HCT116 (cell line): ENCODE results near the gene CMC1. TPM values are rescaled to one million over a fixed set of nuclear protein-coding genes. Genes with fewer than 3 reads are reported as not detected.

Experiments
- ATAC-seq: fragments of 200-7000 bp; cut with Tn5 transposase; 2 replicates; pipeline ENCODE4 v1.9.1; 2020; ENCODE audit warnings: mild to moderate bottlenecking, moderate library complexity
- BruUV-seq: library from RNA; stranded (reverse); fragments of 400-500 nt; replicated peaks from 2 replicates; lab custom pipeline; 2021; lab: Mats Ljungman, UMichigan
- CTCF ChIA-PET: fragments of 300-600 bp; sonication (Branson Sonifier 250); formaldehyde crosslinking; loops from one replicate; lab custom pipeline; 2021; ENCODE audit warnings: antibody characterized with exemption; lab: Charles Lee
- POLR2A ChIA-PET: fragments of 300-600, 350-600 bp; sonication (Branson Sonifier 250); formaldehyde crosslinking; loops from one replicate; lab custom pipeline; 2021; ENCODE audit warnings: antibody characterized with exemption; lab: Charles Lee
- RAD21 ChIA-PET, 2 experiments: fragments of 300-600 bp; sonication (Branson Sonifier 250); formaldehyde crosslinking; loops; one replicate each; lab custom pipeline; 2023; ENCODE audit warnings: low total read pairs in 2 of 2; ENCODE audit not compliant: uncharacterized antibody in 2 of 2, unreplicated experiment in 2 of 2, low non-redundant PET in 1 of 2; lab: Charles Lee
- DNase-seq: peaks from one replicate; pipeline ENCODE4 v3.0.0-alpha.2; 2010; ENCODE audit warnings: low read depth, low spot score
- H2AFZ ChIP-seq: fragments of 200-600 bp; shearing (Covaris generic), sonication (generic); 2 replicates; pipeline ENCODE4 v1.6.1; 2017; ENCODE audit warnings: low read depth, mixed run types, mixed read lengths, antibody characterized with exemption, low read length; ENCODE audit not compliant: poor library complexity, severe bottlenecking
- H3K27ac ChIP-seq: 2 replicates; pipeline ENCODE4 v1.5.1; 2012; ENCODE audit warnings: low read depth, low read length
- H3K27me3 ChIP-seq: fragments of 200-600 bp; sonication (generic); 2 replicates; pipeline ENCODE4 v1.6.1; 2016; ENCODE audit warnings: mixed run types, low read length, mixed read lengths; ENCODE audit not compliant: insufficient read depth
- H3K36me3 ChIP-seq, 2 experiments: fragments of 200-500 bp in 1 of 2; fragments of 200-600 bp in 1 of 2; sonication (Bioruptor generic) in 1 of 2; sonication (generic) in 1 of 2; 2 replicates each; pipeline versions ENCODE4 v1.5.1 to v1.6.1; 2014 to 2016; ENCODE audit warnings: low read length in 2 of 2, inconsistent platforms in 1 of 2, mixed read lengths in 1 of 2, mixed run types in 1 of 2; ENCODE audit not compliant: insufficient read depth in 2 of 2, control insufficient read depth in 1 of 2
- H3K4me1 ChIP-seq, 2 experiments: fragments of 200-600 bp in 1 of 2; sonication (generic) in 1 of 2; 2 replicates each; pipeline versions ENCODE4 v1.5.1 to v1.6.1; 2012 to 2017; ENCODE audit warnings: low read length in 2 of 2, inconsistent platforms in 1 of 2, mild to moderate bottlenecking in 1 of 2, mixed read lengths in 1 of 2, mixed run types in 1 of 2, moderate library complexity in 1 of 2; ENCODE audit not compliant: insufficient read depth in 2 of 2, control insufficient read depth in 1 of 2
- H3K4me2 ChIP-seq: fragments of 200-600 bp; sonication (generic); 2 replicates; pipeline ENCODE4 v1.6.1; 2017; ENCODE audit warnings: mixed run types, low read length, mixed read lengths
- H3K4me3 ChIP-seq, 2 experiments: fragments of 200-600 bp in 1 of 2; sonication (generic) in 1 of 2; replicated peaks in 1 of 2; 2 replicates each; pipeline ENCODE4 v1.5.1; 2011 to 2016; ENCODE audit warnings: low read length in 2 of 2, control low read depth in 1 of 2, low read depth in 1 of 2, mild to moderate bottlenecking in 1 of 2, mixed read lengths in 1 of 2, mixed run types in 1 of 2
- H3K79me2 ChIP-seq: fragments of 200-600 bp; sonication (generic); 2 replicates; pipeline ENCODE4 v1.6.1; 2017; ENCODE audit warnings: mild to moderate bottlenecking, mixed run types, low read length, moderate library complexity, mixed read lengths; ENCODE audit not compliant: insufficient read depth
- H3K9ac ChIP-seq: fragments of 200-600 bp; sonication (generic); 2 replicates; pipeline ENCODE4 v1.6.1; 2016; ENCODE audit warnings: low read length, mixed read lengths
- H3K9me2 ChIP-seq: fragments of 200-600 bp; sonication (generic), shearing (Covaris generic); 2 replicates; pipeline ENCODE4 v1.6.1; 2017; ENCODE audit warnings: mixed run types, mild to moderate bottlenecking, moderate library complexity; ENCODE audit not compliant: insufficient read depth
- H3K9me3 ChIP-seq, 2 experiments: fragments of 200-500 bp in 1 of 2; fragments of 200-600 bp in 1 of 2; sonication (Bioruptor generic) in 1 of 2; sonication (generic) in 1 of 2; 2 replicates each; pipeline ENCODE4 v1.6.1; 2014 to 2017; ENCODE audit warnings: low read length in 2 of 2, mixed read lengths in 2 of 2, inconsistent platforms in 1 of 2, low read depth in 1 of 2, mild to moderate bottlenecking in 1 of 2, mixed run types in 1 of 2, moderate library complexity in 1 of 2; ENCODE audit not compliant: control insufficient read depth in 1 of 2, insufficient read depth in 1 of 2
- H4K20me1 ChIP-seq: fragments of 200-600 bp; sonication (generic), shearing (Covaris generic); 2 replicates; pipeline ENCODE4 v1.6.1; 2017; ENCODE audit warnings: mixed run types, mild to moderate bottlenecking, moderate library complexity; ENCODE audit not compliant: insufficient read depth
- ATF3 ChIP-seq: IDR thresholded peaks from 2 replicates; pipeline ENCODE4 v1.6.1; 2012
- CBX3 ChIP-seq: IDR thresholded peaks from 2 replicates; pipeline ENCODE4 v1.6.1; 2012; ENCODE audit warnings: low read depth
- CEBPB ChIP-seq: IDR thresholded peaks from 2 replicates; pipeline ENCODE4 v1.6.1; 2012; ENCODE audit warnings: low read depth
- CTCF ChIP-seq, 3 experiments: fragments of 200-600 bp in 1 of 3; sonication (generic) in 1 of 3; IDR thresholded peaks in 2 of 3; conservative IDR thresholded peaks in 1 of 3; 2 replicates each; pipeline ENCODE4 v1.5.1; 2012 to 2017; ENCODE audit warnings: low read depth in 2 of 3, low read length in 2 of 3, antibody characterized with exemption in 1 of 3, borderline replicate concordance in 1 of 3, control low read depth in 1 of 3, mild to moderate bottlenecking in 1 of 3, mixed read lengths in 1 of 3, mixed run types in 1 of 3, moderate library complexity in 1 of 3; ENCODE audit not compliant: insufficient read depth in 1 of 3
- EGR1 ChIP-seq: IDR thresholded peaks from 2 replicates; pipeline ENCODE4 v1.6.1; 2012; ENCODE audit warnings: low read depth
- ELF1 ChIP-seq: IDR thresholded peaks from 2 replicates; pipeline ENCODE4 v1.6.1; 2012; ENCODE audit warnings: low read depth, borderline replicate concordance
- EZH2 ChIP-seq: fragments of 200-600 bp; sonication (generic); IDR thresholded peaks from 2 replicates; pipeline ENCODE4 v1.6.1; 2017; ENCODE audit warnings: antibody characterized with exemption, mixed run types
- FOSL1 ChIP-seq: IDR thresholded peaks from 2 replicates; pipeline ENCODE4 v1.6.1; 2012; ENCODE audit warnings: low read depth
- JUND ChIP-seq: IDR thresholded peaks from 2 replicates; pipeline ENCODE4 v1.6.1; 2012
- MAX ChIP-seq: IDR thresholded peaks from 2 replicates; pipeline ENCODE4 v1.6.1; 2012
- POLR2A ChIP-seq: IDR thresholded peaks from 2 replicates; pipeline ENCODE4 v1.7.0; 2011; ENCODE audit warnings: borderline replicate concordance; ENCODE audit not compliant: insufficient read depth, insufficient read length; ENCODE audit errors: extremely low read depth
- POLR2AphosphoS5 ChIP-seq: IDR thresholded peaks from 2 replicates; pipeline ENCODE4 v1.6.1; 2011; ENCODE audit warnings: mild to moderate bottlenecking, low read depth, low read length, moderate library complexity
- RAD21 ChIP-seq: IDR thresholded peaks from 2 replicates; pipeline ENCODE4 v1.6.1; 2012; ENCODE audit warnings: low read depth, mild to moderate bottlenecking
- REST ChIP-seq: IDR thresholded peaks from 2 replicates; pipeline ENCODE4 v1.6.1; 2012; ENCODE audit warnings: low read depth
- SP1 ChIP-seq: IDR thresholded peaks from 2 replicates; pipeline ENCODE4 v1.6.1; 2012; ENCODE audit warnings: low read depth
- SRF ChIP-seq: IDR thresholded peaks from 2 replicates; pipeline ENCODE4 v1.6.1; 2012; ENCODE audit warnings: low read depth
- TCF7L2 ChIP-seq: IDR thresholded peaks from 2 replicates; pipeline ENCODE4 v1.7.0; 2011; ENCODE audit warnings: borderline replicate concordance, inconsistent platforms; ENCODE audit not compliant: insufficient read depth, insufficient read length; ENCODE audit errors: extremely low read depth
- YY1 ChIP-seq: IDR thresholded peaks from 2 replicates; pipeline ENCODE4 v1.6.1; 2011; ENCODE audit warnings: low read length, low read depth, moderate library complexity, mild to moderate bottlenecking; ENCODE audit not compliant: insufficient replicate concordance; ENCODE audit errors: extremely low read depth
- ZBTB33 ChIP-seq: IDR thresholded peaks from 2 replicates; pipeline ENCODE4 v1.6.1; 2011; ENCODE audit warnings: mild to moderate bottlenecking, low read length, moderate library complexity; ENCODE audit not compliant: insufficient replicate concordance; ENCODE audit errors: extremely low read depth
- ZNF274 ChIP-seq: fragments of 200-500 bp; sonication (Bioruptor generic); IDR thresholded peaks from 2 replicates; pipeline ENCODE4 v1.6.1; 2014; ENCODE audit warnings: mild to moderate bottlenecking, low read depth, low read length, inconsistent platforms
- intact Hi-C: fragments of 100-400 bp; cut with micrococcal nuclease; formaldehyde crosslinking; loops from 2 replicates; pipeline ENCODE4 v1.10.0; 2022
- total RNA-seq: library from RNA; stranded (reverse); gene quantifications from one replicate; pipeline ENCODE4 v1.2.1, GENCODE V29; 2021; ENCODE audit not compliant: unreplicated experiment

CMC1 gene
- total RNA-seq, 1 experiment from 2014 or later: 29.0 TPM

- no peak overlapping the region for H3K27ac ChIP-seq
- intact Hi-C loops: no loop called here
- TF ChIP-seq POLR2A (no peak), EGR1 (no peak), ZNF274 (no peak), SP1 (no peak), POLR2AphosphoS5 (no peak), FOSL1 (no peak), CEBPB (no peak), EZH2 (no peak), YY1 (no peak), ELF1 (no peak), MAX (no peak), TCF7L2 (no peak), SRF (no peak), ATF3 (no peak), JUND (no peak), REST (no peak), ZBTB33 (no peak), CBX3 (no peak), RAD21 (no peak), CTCF (IDR thresholded peaks at IDR 0.05 in 2 of 3, conservative IDR thresholded peaks at IDR 0.05 in 1 of 3; ENCODE audit: borderline replicate concordance in 1 of 3, insufficient read depth in 1 of 3, low read depth in 2 of 3, low read length in 2 of 3) (no peak)
- ChIA-PET CTCF (no interaction called here), RAD21 (no interaction called here), POLR2A (no interaction called here)
- no peaks in the 10 kb centered on the region for H3K36me3 ChIP-seq
- no peaks in the 10 kb centered on the region for H3K4me1 ChIP-seq
- H3K79me2 ChIP-seq: no peaks in the 10 kb centered on the region
- H4K20me1 ChIP-seq: no peaks in the 10 kb centered on the region
- ATAC-seq (no peak), DNase-seq (no peak)
- H3K9ac ChIP-seq: no peak overlapping the region
- H3K4me2 ChIP-seq: no peak overlapping the region
- H2AFZ ChIP-seq: no peak overlapping the region
- BruUV-seq: no TSS peak
- H3K4me3 ChIP-seq: no peak overlapping the region
- H3K9me3 ChIP-seq: no peaks in the 10 kb centered on the region
- H3K9me2 ChIP-seq: no peaks in the 10 kb centered on the region
- no peaks in the 10 kb centered on the region for H3K27me3 ChIP-seq
Measured at GRCh38 chr3:28234454-28234853, 7.0 kb upstream of the CMC1 start.
